HG03060 (cell line): Measurements from ENCODE around the gene SLC28A2.

ENCODE experiments used
- ATAC-seq: cut with Tn5 transposase; IDR thresholded peaks from one replicate; pipeline ENCODE4 v1.9.1; 2021; ENCODE audit warnings: low read depth, moderate number of reproducible peaks; ENCODE audit not compliant: unreplicated experiment

SLC28A2 gene

GRCh38 chr15:45320581-45321205 is 68.7 kb downstream of the SLC28A2 start:
- no peak for ATAC-seq

GRCh38 chr15:45326280-45326679 is 74.2 kb downstream of the SLC28A2 start:
- no peak for ATAC-seq

- ATAC-seq: no peak
Observed at GRCh38 chr15:45326741-45327140, 74.7 kb downstream of the SLC28A2 start.
